ENCODE data around the gene RIOK1.

DNA sequence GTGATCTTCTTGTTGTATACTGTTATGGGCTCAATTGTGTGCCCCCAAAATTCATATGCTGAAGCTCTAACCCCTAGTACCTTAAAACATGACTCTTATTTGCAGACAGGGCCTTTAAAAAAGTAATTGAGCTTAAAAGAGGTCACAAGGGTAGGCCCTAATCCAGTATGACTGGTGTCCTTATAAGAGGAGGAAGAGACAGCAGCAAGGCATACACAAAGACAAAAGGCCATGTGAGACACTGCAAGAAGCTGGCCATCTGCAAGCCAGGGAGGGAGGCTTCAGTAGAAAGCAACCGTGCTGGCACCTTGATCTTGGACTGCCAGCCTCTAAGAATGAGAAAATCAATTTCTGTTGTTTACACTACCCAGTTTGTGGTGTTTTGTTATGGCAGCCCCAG is 8.5 kb upstream of the RIOK1 start:
- TF ChIP-seq FOXP2 (optimal IDR thresholded peaks at IDR 0.05; ENCODE audit: control extremely low read depth, extremely low read length, insufficient read depth) (no peak), EZH2 (IDR thresholded peaks at IDR 0.05) (no peak), POLR2AphosphoS5 (IDR thresholded peaks at IDR 0.05; ENCODE audit: borderline replicate concordance, low read depth, low read length) (no peak)
